Gastroesophageal sphincter (tissue), 4 donors: ENCODE measurements around the gene NXPH1. TPM values are rescaled to one million over a fixed set of nuclear protein-coding genes. Genes with fewer than 3 reads are reported as not detected.

Source experiments
- ATAC-seq: fragments of 150-250 bp; one replicate; pipeline ENCODE4 v1.9.1; 2016; ENCODE audit warnings: mild to moderate bottlenecking, moderate library complexity
- H3K27ac ChIP-seq, 4 donors: fragments of 200-600 bp; sonication (generic) in 3 of 4; 1 replicate in 3 of 4; 2 replicates in 1 of 4; pipeline ENCODE4 v1.5.1; 2016 to 2019
- H3K27me3 ChIP-seq: fragments of 200-600 bp; sonication (generic); one replicate; pipeline ENCODE4 v1.5.1; 2019
- H3K36me3 ChIP-seq, 2 donors: fragments of 200-600 bp; sonication (generic); one replicate each; pipeline ENCODE4 v1.5.1; 2019; ENCODE audit warnings: control low read depth in 1 of 2
- H3K4me1 ChIP-seq, 3 donors: fragments of 200-600 bp; sonication (generic); 1 replicate in 2 of 3; 2 replicates in 1 of 3; pipeline ENCODE4 v1.5.1; 2016 to 2019; ENCODE audit warnings: control low read depth in 2 of 3
- H3K4me3 ChIP-seq, 2 donors: fragments of 200-600 bp; sonication (generic); one replicate each; pipeline ENCODE4 v1.5.1; 2019; ENCODE audit warnings: mild to moderate bottlenecking in 1 of 2, moderate library complexity in 1 of 2
- H3K9me3 ChIP-seq, 3 donors: fragments of 200-600 bp; sonication (generic); one replicate each; pipeline ENCODE4 v1.5.1; 2017 to 2019; ENCODE audit warnings: control low read depth in 2 of 3
- CTCF ChIP-seq, 4 experiments: fragments of 200-600 bp in 2 of 4; fragments of 450-650 bp in 2 of 4; sonication (generic) in 1 of 4; IDR thresholded peaks; one replicate each; pipeline ENCODE4 v1.5.1; 2017 to 2019; ENCODE audit warnings: antibody characterized with exemption in 4 of 4, mild to moderate bottlenecking in 2 of 4, moderate library complexity in 2 of 4
- EP300 ChIP-seq: sonication (generic); formaldehyde crosslinking; IDR thresholded peaks from one replicate; pipeline ENCODE4 v1.6.1; 2017; ENCODE audit warnings: antibody characterized with exemption, mild to moderate bottlenecking
- POLR2A ChIP-seq, 2 donors: fragments of 450-650 bp; IDR thresholded peaks; one replicate each; pipeline ENCODE4 v1.6.1; 2017; ENCODE audit warnings: antibody characterized with exemption in 2 of 2, mild to moderate bottlenecking in 2 of 2, moderate library complexity in 1 of 2
- POLR2AphosphoS5 ChIP-seq: sonication (generic); formaldehyde crosslinking; IDR thresholded peaks from one replicate; pipeline ENCODE4 v1.6.1; 2017; ENCODE audit warnings: antibody characterized with exemption
- WGBS, 2 donors: methylation state at CpG; one replicate each; pipeline ENCODE4 v1.1.5; 2018; ENCODE audit warnings: low coverage in 1 of 2; 5-methylcytosine and 5-hydroxymethylcytosine counted together
- total RNA-seq, 4 donors: library from RNA; depleted of rRNA; stranded (reverse); fragments of >200 nt; gene quantifications; one replicate each; pipeline ENCODE4 v1.1.0, GENCODE V29; 2016

NXPH1 gene
- total RNA-seq, 4 donors from 2014 or later, result not detected

GRCh38 chr7:8511855-8512254 lies 78.4 kb downstream of the NXPH1 start:
- no peak overlapping the region for H3K27ac ChIP-seq
- no peaks in the 10 kb centered on the region for H3K9me3 ChIP-seq
- TF ChIP-seq CTCF (IDR thresholded peaks at IDR 0.05) (no peak), POLR2AphosphoS5 (no peak), EP300 (no peak), POLR2A (IDR thresholded peaks at IDR 0.05) (no peak)
- no peaks in the 10 kb centered on the region for H3K4me1 ChIP-seq
- H3K4me3 ChIP-seq, result no peak overlapping the region
- 53 to 75% methylated on average over 1 to 2 of the region's 3 CpGs for WGBS, 2 donors
- H3K36me3 ChIP-seq, result no peaks in the 10 kb centered on the region
- ATAC-seq, result no peak
- H3K27me3 ChIP-seq, result no peaks in the 10 kb centered on the region

- H3K36me3 ChIP-seq, result no peaks in the 10 kb centered on the region
Measured at GRCh38 chr7:8514781-8515519, 81.5 kb downstream of the NXPH1 start.

GRCh38 chr7:8515640-8516185 lies 82.3 kb downstream of the NXPH1 start:
- no peaks in the 10 kb centered on the region for H3K36me3 ChIP-seq
- no peaks in the 10 kb centered on the region for H3K4me1 ChIP-seq
- 38 to 51% methylated on average over 5 of the region's 5 CpGs for WGBS, 2 donors
- H3K27ac ChIP-seq, result no peak overlapping the region
- no peak for TF ChIP-seq EP300
- no peaks in the 10 kb centered on the region for H3K27me3 ChIP-seq
- no peak for ATAC-seq
- H3K9me3 ChIP-seq, result no peaks in the 10 kb centered on the region
- H3K4me3 ChIP-seq, result no peak overlapping the region

More at GRCh38 chr7:8514781-8515519, 81.5 kb downstream of the NXPH1 start:
- Histone ChIP-seq H3K4me3 (no peak overlapping the region), H3K27me3 (no peaks in the 10 kb centered on the region), H3K9me3 (no peaks in the 10 kb centered on the region), H3K27ac (no peak overlapping the region), H3K4me1 (no peaks in the 10 kb centered on the region)
- TF ChIP-seq POLR2A (IDR thresholded peaks at IDR 0.05) (no peak), CTCF (IDR thresholded peaks at IDR 0.05) (no peak), EP300 (no peak), POLR2AphosphoS5 (no peak)
- WGBS, 2 donors, result 8 to 10% methylated on average over 2 to 3 of the region's 3 CpGs
- ATAC-seq, result no peak

GRCh38 chr7:8516976-8517375 lies 83.6 kb downstream of the NXPH1 start:
- Histone ChIP-seq H3K27me3 (no peaks in the 10 kb centered on the region), H3K27ac (no peak overlapping the region), H3K4me1 (no peaks in the 10 kb centered on the region), H3K36me3 (no peaks in the 10 kb centered on the region), H3K4me3 (no peak overlapping the region), H3K9me3 (no peaks in the 10 kb centered on the region)
- 96% methylated on average over 2 of the region's 2 CpGs; no CpG with 5 or more reads in 1 of the 2 donors for WGBS, 2 donors
- ATAC-seq, result no peak
- TF ChIP-seq CTCF (IDR thresholded peaks at IDR 0.05) (no peak), EP300 (no peak), POLR2AphosphoS5 (no peak), POLR2A (IDR thresholded peaks at IDR 0.05) (no peak)

- Histone ChIP-seq H3K27me3 (no peaks in the 10 kb centered on the region), H3K4me3 (no peak overlapping the region), H3K4me1 (no peaks in the 10 kb centered on the region), H3K9me3 (peaks cover 0 to 13% (median 0%) of the 10 kb centered on the region in 3 donors), H3K36me3 (no peaks in the 10 kb centered on the region), H3K27ac (no peak overlapping the region)
- TF ChIP-seq POLR2AphosphoS5 (no peak), EP300 (no peak), CTCF (IDR thresholded peaks at IDR 0.05) (no peak), POLR2A (IDR thresholded peaks at IDR 0.05) (no peak)
- 49 to 79% methylated on average over 2 of the region's 2 CpGs for WGBS, 2 donors
- no peak for ATAC-seq
Measured at GRCh38 chr7:8528311-8528710, 94.9 kb downstream of the NXPH1 start.
